Measurements from ENCODE around the gene REEP6.

- TF ChIP-seq POLR2A (IDR thresholded peaks at IDR 0.05; ENCODE audit: low read depth, low read length) (no peak), TAF1 (IDR thresholded peaks at IDR 0.05; ENCODE audit: low read depth, low read length) (no peak), POU2F2 (IDR thresholded peaks at IDR 0.05; ENCODE audit: low read depth, low read length) (no peak)
Measured at GRCh38 chr19:1495799-1496713, 5.1 kb downstream of the REEP6 start.
